Thoracic aorta endothelial cell (primary cell): ENCODE data around the gene PLCB2. TPM values are rescaled to one million over a fixed set of nuclear protein-coding genes. Genes with fewer than 3 reads are reported as not detected.

Experiments
- total RNA-seq: library from RNA; depleted of rRNA; stranded (reverse); fragments of >200 nt; gene quantifications from 2 replicates; pipeline ENCODE4 v1.2.3, GENCODE V29; 2012

Gene PLCB2, protein sequence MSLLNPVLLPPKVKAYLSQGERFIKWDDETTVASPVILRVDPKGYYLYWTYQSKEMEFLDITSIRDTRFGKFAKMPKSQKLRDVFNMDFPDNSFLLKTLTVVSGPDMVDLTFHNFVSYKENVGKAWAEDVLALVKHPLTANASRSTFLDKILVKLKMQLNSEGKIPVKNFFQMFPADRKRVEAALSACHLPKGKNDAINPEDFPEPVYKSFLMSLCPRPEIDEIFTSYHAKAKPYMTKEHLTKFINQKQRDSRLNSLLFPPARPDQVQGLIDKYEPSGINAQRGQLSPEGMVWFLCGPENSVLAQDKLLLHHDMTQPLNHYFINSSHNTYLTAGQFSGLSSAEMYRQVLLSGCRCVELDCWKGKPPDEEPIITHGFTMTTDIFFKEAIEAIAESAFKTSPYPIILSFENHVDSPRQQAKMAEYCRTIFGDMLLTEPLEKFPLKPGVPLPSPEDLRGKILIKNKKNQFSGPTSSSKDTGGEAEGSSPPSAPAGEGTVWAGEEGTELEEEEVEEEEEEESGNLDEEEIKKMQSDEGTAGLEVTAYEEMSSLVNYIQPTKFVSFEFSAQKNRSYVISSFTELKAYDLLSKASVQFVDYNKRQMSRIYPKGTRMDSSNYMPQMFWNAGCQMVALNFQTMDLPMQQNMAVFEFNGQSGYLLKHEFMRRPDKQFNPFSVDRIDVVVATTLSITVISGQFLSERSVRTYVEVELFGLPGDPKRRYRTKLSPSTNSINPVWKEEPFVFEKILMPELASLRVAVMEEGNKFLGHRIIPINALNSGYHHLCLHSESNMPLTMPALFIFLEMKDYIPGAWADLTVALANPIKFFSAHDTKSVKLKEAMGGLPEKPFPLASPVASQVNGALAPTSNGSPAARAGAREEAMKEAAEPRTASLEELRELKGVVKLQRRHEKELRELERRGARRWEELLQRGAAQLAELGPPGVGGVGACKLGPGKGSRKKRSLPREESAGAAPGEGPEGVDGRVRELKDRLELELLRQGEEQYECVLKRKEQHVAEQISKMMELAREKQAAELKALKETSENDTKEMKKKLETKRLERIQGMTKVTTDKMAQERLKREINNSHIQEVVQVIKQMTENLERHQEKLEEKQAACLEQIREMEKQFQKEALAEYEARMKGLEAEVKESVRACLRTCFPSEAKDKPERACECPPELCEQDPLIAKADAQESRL
- total RNA-seq = 0.40 and 21.8 TPM in 2 replicates

GRCh38 chr15:40307421-40308211 is at the start of gene PLCB2:
Gene PLCB2 (minus strand): TSS chr15:40307935. CDS start chr15:40307672, 263 bp downstream.

GRCh38 chr15:40340740-40341400 is 33.1 kb upstream of the PLCB2 start, which contains the start of gene CCDC9B:
Gene CCDC9B (minus strand): TSS chr15:40340939. CDS start chr15:40340819, 120 bp downstream.

DNA sequence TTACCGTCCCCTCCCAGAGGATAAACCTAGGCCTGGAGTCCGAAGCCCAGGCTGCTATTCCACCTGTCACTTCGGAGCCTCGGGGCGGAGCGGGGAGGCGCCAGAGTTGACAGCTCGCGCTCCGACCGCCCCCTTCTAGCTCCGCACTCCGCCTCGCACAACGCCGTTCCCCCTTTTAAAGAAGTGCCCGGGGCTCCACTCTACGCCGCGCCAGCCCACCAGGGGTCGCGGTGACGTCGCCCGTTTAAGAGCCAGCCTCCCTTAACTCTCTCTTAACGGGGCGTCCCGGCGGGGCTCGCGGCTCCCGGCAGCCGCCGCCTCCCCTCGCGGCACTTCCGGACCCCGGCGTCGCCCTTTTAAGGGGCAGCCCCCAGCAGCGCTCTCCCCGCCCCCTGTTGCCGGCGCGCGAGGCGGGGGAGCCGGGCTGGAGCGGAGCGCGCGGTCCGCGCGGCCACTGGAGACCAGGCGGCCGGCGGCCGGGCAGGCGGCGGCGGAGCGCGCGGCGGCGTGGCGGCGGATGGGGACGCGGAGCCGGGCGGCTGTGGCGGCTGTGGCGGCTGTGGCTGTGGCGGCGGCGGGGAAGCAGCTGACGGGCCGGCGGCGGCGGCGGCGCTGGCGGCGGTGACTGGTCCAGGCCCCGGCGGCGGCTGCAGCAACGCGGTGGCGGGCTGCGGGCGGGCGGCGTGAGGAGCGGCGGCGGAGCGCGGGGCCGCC is 15.7 kb upstream of the PLCB2 start, which contains the start of gene INAFM2:
INAFM2 (plus strand) TSS at position 454 of the 714 bp plus-strand sequence. CDS start 364 bp downstream, outside the sequence.

DNA sequence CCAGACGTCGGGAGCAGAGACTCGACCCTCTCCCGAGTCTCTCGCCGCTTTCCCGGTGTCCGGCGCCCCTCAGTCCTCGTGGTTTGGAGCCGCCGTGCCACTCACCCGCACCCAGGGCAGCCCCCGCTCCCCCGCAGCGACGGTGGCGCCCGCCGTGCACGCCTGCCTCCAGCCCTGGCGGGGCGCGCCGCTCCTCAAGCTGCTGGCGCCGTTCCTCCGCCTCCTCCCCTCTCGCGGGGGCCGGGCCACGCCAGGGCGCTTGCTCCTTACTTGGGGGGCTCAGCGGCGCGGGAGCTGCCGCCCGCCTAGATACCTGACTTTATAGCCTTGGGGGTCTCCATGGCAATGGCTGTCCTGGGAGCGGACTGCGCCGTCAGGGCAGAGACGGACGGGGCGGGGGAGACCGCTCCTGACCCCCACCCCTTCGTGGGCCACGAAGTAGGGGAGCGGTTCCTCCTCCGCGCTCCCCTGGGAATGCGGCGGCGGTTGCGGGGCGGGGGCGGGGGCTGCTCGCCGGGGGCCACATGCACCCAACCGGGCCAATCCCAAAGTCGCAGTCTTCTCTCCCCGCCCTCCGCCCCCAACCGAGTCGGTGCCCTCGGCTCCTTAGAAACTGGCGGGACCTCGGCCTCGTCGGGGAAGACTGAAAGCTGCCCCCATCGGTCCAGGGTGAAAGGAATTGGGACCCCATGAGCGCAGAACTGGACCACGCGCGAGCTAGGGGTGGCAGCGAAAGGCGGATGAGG is 24.7 kb downstream of the PLCB2 start, which contains the start of gene ANKRD63:
ANKRD63 (minus strand) TSS at position 196 of the 746 bp plus-strand sequence. CDS start 478 bp downstream, outside the sequence.

DNA sequence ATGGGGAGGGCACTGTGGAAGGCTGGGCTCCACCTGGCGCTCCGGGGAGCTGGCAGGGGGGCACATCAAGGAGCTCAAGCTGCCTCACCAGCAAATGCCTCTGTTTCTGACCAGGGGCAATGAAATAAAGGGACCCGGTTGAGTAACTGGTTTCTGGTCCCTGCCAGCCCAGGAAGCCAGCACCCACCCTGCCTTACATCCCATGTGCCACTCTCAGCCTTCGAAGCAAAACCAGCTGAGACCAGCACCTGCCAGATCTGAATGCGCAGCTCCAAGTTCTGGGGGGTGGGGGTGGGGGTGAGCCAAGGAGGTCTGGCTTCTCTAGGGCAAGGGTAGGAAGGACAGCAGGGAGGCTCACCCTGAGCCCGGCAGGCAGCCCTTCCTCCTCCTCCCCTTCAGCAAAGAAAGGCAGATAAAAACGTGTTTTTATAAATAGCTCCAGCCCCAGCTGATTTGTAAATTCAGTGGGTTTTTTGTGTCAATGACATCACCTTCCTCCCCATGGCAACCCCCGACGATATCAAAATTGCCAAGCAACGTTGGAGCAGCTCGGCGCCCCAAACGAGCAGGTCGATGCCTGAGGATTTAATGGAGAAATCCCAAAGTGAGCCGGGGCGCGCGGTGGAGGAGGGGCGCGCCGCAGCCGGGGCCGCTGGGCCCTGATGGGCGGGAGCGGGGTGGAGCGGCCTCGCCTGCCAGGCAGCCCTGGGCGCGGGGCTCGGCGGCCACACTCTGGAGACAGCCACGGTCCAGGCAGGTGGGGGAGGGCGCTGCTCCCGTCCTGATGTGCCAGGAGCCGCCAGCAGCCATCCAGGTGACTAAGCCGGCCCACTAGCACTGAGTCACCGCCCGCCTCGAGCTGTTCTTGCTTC is 69.0 kb downstream of the PLCB2 start, which contains the start of gene PAK6:
PAK6 (plus strand) TSS at position 532 of the 872 bp plus-strand sequence. CDS start 25,723 bp downstream, outside the sequence.

Other genes with a start within 250 kb of the PLCB2 start
- gene BMF, start 199.1 kb downstream of the PLCB2 start, total RNA-seq = 1.2 and 2.3 TPM in 2 replicates
- gene BUB1B, start 146.9 kb downstream of the PLCB2 start, total RNA-seq = 41.0 and 78.3 TPM in 2 replicates
- gene PAK6, start 68.9 kb downstream of the PLCB2 start, total RNA-seq = not detected in 2 replicates
- gene ANKRD63, start 24.9 kb downstream of the PLCB2 start, total RNA-seq = 0.13 and 0.22 TPM in 2 replicates
- gene INAFM2, start 15.8 kb upstream of the PLCB2 start, total RNA-seq = 24.2 and 30.9 TPM in 2 replicates
- gene CCDC9B, start 33.0 kb upstream of the PLCB2 start, total RNA-seq = 25.6 and 32.7 TPM in 2 replicates
- gene PHGR1, start 43.1 kb upstream of the PLCB2 start, total RNA-seq = not detected in 2 replicates
- gene DISP2, start 50.3 kb upstream of the PLCB2 start, total RNA-seq = 0.14 and 0.27 TPM in 2 replicates
- gene KNSTRN, start 74.8 kb upstream of the PLCB2 start, total RNA-seq = 53.6 and 83.1 TPM in 2 replicates
- gene IVD, start 97.9 kb upstream of the PLCB2 start, total RNA-seq = 39.2 and 48.5 TPM in 2 replicates
- 12.2 and 14.5 TPM in 2 replicates for gene BAHD1, start 133.0 kb upstream of the PLCB2 start, total RNA-seq
- 17.4 and 19.3 TPM in 2 replicates for gene CHST14, start 163.0 kb upstream of the PLCB2 start, total RNA-seq